ENCODE results near the gene OBP2B.

The OBP2B gene

DNA sequence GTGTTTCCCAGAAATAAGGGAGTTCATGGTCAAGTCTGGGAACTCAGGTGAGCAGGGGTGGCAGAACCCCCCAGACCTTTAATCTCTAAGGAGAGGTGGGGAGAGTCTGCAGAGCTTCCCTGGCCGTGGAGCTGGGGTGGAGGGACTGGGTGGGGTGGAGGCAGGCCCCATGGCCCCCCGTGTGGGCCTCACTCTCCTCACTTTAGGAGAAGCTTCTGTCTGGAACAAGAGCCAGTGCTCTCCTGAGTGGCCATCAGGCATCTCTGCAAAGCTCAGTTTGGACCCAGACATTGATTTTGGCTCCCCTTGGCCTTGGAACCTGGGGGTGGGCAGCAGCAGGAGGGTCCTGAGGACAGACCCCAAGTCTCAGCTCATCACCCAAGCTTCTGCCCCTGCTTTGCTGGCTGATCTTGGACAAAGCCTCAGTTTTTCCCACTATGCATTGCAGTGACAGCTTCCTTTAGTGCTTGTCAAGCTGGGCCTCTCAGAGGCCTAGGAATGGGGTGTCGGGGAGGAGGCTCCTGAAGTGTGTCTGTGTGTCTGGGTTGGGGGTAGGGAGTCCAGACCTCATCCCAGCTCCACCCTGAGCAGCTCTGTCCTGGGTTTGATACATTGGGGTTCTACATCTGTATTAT is 41.8 kb downstream of the OBP2B start:
- no peak for DNase-seq (ENCODE audit: low read depth)

DNA sequence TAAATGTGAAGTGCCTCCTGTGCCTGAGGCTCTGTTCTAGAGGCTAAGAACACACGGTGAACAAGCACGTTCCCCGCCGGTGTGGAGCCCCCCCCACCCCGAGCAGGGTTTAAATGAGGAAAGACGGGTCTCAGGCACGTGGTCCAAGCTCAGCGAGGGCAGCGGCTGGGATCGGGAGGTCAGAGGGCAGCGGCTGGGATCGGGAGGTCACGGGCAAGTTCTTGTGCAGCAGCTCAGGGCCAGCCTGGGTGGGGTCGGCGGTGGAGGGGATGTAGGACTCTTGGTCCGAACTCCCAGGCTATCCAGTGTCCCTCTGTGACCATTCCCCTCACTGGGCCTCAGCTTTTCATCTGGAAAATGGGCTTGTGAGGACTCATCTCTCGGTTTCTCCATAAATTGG is 42.7 kb downstream of the OBP2B start:
- no peak for DNase-seq (ENCODE audit: low read depth)

DNA sequence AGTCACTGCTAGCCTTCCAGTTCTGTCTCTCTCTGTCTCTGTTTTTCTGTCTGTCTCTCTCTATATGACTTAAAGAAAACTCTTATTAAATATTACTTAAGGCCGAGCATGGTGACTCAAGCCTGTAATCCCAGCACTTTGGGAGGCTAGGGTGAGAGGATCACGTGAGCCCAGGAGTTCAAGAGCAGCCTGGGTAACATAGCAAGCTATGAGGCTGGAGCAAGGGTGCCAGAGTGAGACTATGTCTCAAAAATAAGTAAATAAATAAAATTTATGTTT is 43.7 kb downstream of the OBP2B start:
- no peak for DNase-seq (ENCODE audit: low read depth)

DNA sequence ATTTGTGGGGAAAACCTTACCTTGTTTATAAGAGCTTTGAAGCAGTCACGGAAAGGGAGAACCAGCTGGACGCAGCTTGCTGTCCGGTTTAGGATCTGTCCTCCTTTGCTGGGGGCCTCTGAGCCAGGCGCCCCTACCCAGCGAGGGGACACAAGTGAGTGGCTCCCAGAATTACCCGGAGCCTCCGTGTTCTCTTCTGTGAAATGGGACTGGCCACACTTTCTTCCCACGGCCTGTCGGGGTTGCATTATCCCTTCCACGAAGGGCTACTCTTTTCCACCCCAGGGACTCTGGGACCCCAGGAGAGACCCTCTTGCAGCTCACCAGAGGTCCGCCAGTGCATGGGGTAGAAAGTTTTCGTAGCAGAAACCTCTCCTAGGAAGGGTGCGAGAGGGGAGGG is 44.9 kb downstream of the OBP2B start:
- DNase-seq (ENCODE audit: low read depth) = no peak

GRCh38 chr9:133163504-133164172 is 45.4 kb downstream of the OBP2B start, which contains the start of gene GBGT1:
Gene GBGT1 (minus strand): TSS chr9:133163914. CDS start chr9:133162412, 1,502 bp downstream.
- no peak for DNase-seq (ENCODE audit: low read depth)

DNA sequence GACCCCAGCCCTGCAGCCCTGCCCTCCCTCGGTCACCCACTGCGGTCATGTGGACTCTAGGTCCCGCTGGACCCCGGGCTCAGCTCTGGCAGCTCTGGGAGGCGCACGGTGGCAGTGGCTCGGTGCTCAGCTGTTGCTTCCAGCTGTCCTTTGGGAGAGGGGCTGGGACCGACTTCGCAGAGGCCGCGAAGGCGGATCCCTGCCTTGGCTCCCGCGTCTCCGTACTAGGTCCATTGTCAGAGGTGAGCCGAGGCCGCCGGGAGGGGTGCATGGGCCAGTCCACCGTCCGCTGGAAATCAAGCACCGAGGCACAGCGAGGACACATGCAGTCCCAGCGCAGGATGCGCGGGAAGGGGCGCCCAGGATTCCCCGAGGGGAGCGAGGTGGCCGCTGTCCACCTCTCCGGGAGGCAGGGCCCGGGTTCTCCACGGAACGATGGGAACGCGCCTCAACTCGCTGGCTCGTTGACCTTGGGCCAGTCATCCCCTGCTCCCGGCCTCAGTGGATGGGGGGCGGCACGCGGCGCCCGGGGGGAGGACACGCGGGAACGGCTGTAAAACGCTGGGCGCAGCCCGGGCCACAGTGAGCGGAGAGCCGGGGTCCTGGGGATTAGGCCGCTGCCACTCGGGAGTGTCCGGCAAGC is 46.1 kb downstream of the OBP2B start:
- no peak for DNase-seq (ENCODE audit: low read depth)

- no peak for DNase-seq (ENCODE audit: low read depth)
Measured at GRCh38 chr9:133161547-133161950, 47.5 kb downstream of the OBP2B start.

GRCh38 chr9:133160742-133161546 is 48.1 kb downstream of the OBP2B start:
- DNase-seq (ENCODE audit: low read depth) = no peak

DNA sequence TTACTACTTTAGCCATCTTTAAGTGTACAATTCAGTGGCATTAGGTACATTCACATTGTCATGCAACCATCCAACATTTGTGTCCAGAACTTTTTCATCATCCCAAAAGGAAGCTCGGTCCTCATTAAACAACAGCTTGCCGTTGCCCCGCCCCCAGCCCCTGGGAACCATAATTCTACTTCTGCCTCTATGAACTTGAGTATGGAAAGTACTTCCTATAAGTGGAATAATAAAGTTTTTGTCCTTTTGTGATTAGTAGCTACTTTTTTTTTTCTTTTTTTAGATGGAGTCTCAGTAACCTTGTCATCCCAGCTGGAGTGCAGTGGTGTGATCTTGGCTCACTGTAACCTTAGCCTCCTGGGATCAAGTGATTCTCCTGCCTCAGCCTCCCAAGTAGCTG is 50.4 kb downstream of the OBP2B start:
- DNase-seq (ENCODE audit: low read depth) = no peak
